ENCODE data around the gene DCBLD2.
A peak's percentile ranks its signal among the peaks of the same experiment; 100 is the strongest.

DCBLD2 gene

GRCh38 chr3:98901392-98902350 is at the start of gene DCBLD2:
Gene DCBLD2, minus strand, starts transcription at chr3:98901695. Its CDS starts 369 bp downstream, at chr3:98901326.
- Histone ChIP-seq H3K79me2 (ENCODE audit: low read length) (no peaks in the 10 kb centered on the region; the same call in 1 of the 2 replicates), H3K27ac (ENCODE audit: low read length) (peak within 1 kb of the TSS; percentile 35; the same call in 1 of the 2 replicates)

GRCh38 chr3:98945666-98946065 is 44.2 kb upstream of the DCBLD2 start:
- Histone ChIP-seq H3K79me2 (ENCODE audit: low read length) (no peaks in the 10 kb centered on the region), H3K4me3 (ENCODE audit: low read length) (no peak overlapping the region), H3K4me1 (ENCODE audit: low read length) (no peaks in the 10 kb centered on the region), H2AFZ (ENCODE audit: low read depth, low read length) (no peak overlapping the region), H3K4me2 (ENCODE audit: low read length) (no peak overlapping the region), H3K36me3 (replicated peaks; ENCODE audit: low read depth, low read length) (no peaks in the 10 kb centered on the region), H3K27ac (ENCODE audit: low read length) (no peak overlapping the region), H3K9ac (ENCODE audit: low read length) (no peak overlapping the region), H3K9me3 (ENCODE audit: insufficient read depth, low read length) (no peaks in the 10 kb centered on the region), H3K27me3 (ENCODE audit: low read depth, low read length) (no peaks in the 10 kb centered on the region), H4K20me1 (ENCODE audit: insufficient read depth, low read length) (no peaks in the 10 kb centered on the region)
- TF ChIP-seq EZH2phosphoT487 (IDR thresholded peaks at IDR 0.05; ENCODE audit: low read depth) (no peak), CTCF (IDR thresholded peaks at IDR 0.05; ENCODE audit: low read depth, low read length) (no peak)

More at GRCh38 chr3:98901392-98902350, at the start of gene DCBLD2:
- Histone ChIP-seq H3K27me3 (ENCODE audit: low read depth, low read length) (no peaks in the 10 kb centered on the region), H3K4me3 (ENCODE audit: low read length) (peak within 1 kb of the TSS; percentile 86), H3K36me3 (replicated peaks; ENCODE audit: low read depth, low read length) (no peaks in the 10 kb centered on the region), H3K9me3 (ENCODE audit: insufficient read depth, low read length) (no peaks in the 10 kb centered on the region), H3K4me2 (ENCODE audit: low read length) (peak within 1 kb of the TSS; percentile 80), H3K9ac (ENCODE audit: low read length) (peak within 1 kb of the TSS; percentile 73), H2AFZ (ENCODE audit: low read depth, low read length) (peak within 1 kb of the TSS; percentile 85), H4K20me1 (ENCODE audit: insufficient read depth, low read length) (no peaks in the 10 kb centered on the region), H3K4me1 (ENCODE audit: low read length) (peaks cover 11% of the 10 kb centered on the region; the same call in 1 of the 2 replicates)
- TF ChIP-seq CTCF (IDR thresholded peaks at IDR 0.05; ENCODE audit: low read depth, low read length) = no peak
- TF ChIP-seq EZH2phosphoT487 (IDR thresholded peaks at IDR 0.05; ENCODE audit: low read depth) = no peak

GRCh38 chr3:98945101-98945524 is 43.6 kb upstream of the DCBLD2 start:
- no peak overlapping the region for H3K27ac ChIP-seq (ENCODE audit: low read length)
- H3K4me1 ChIP-seq (ENCODE audit: low read length) = no peaks in the 10 kb centered on the region
- no peak overlapping the region for H3K4me3 ChIP-seq (ENCODE audit: low read length)
- H3K27me3 ChIP-seq (ENCODE audit: low read depth, low read length) = no peaks in the 10 kb centered on the region
- H3K9ac ChIP-seq (ENCODE audit: low read length) = no peak overlapping the region
- no peaks in the 10 kb centered on the region for H4K20me1 ChIP-seq (ENCODE audit: insufficient read depth, low read length)
- H3K36me3 ChIP-seq (replicated peaks; ENCODE audit: low read depth, low read length) = no peaks in the 10 kb centered on the region
- H3K9me3 ChIP-seq (ENCODE audit: insufficient read depth, low read length) = no peaks in the 10 kb centered on the region
- TF ChIP-seq EZH2phosphoT487 (IDR thresholded peaks at IDR 0.05; ENCODE audit: low read depth) (no peak), CTCF (IDR thresholded peaks at IDR 0.05; ENCODE audit: low read depth, low read length) (no peak)
- no peaks in the 10 kb centered on the region for H3K79me2 ChIP-seq (ENCODE audit: low read length)
- H3K4me2 ChIP-seq (ENCODE audit: low read length) = no peak overlapping the region
- no peak overlapping the region for H2AFZ ChIP-seq (ENCODE audit: low read depth, low read length)

- no peak overlapping the region for H2AFZ ChIP-seq (ENCODE audit: low read depth, low read length)
- H3K4me2 ChIP-seq (ENCODE audit: low read length) = no peak overlapping the region
- H3K4me1 ChIP-seq (ENCODE audit: low read length) = no peaks in the 10 kb centered on the region
- no peaks in the 10 kb centered on the region for H3K36me3 ChIP-seq (replicated peaks; ENCODE audit: low read depth, low read length)
- no peak overlapping the region for H3K27ac ChIP-seq (ENCODE audit: low read length)
- H3K4me3 ChIP-seq (ENCODE audit: low read length) = no peak overlapping the region
- no peak for TF ChIP-seq CTCF (IDR thresholded peaks at IDR 0.05; ENCODE audit: low read depth, low read length)
- no peak for TF ChIP-seq EZH2phosphoT487 (IDR thresholded peaks at IDR 0.05; ENCODE audit: low read depth)
- H4K20me1 ChIP-seq (ENCODE audit: insufficient read depth, low read length) = no peaks in the 10 kb centered on the region
- no peaks in the 10 kb centered on the region for H3K79me2 ChIP-seq (ENCODE audit: low read length)
- no peak overlapping the region for H3K9ac ChIP-seq (ENCODE audit: low read length)
- no peaks in the 10 kb centered on the region for H3K27me3 ChIP-seq (ENCODE audit: low read depth, low read length)
- H3K9me3 ChIP-seq (ENCODE audit: insufficient read depth, low read length) = no peaks in the 10 kb centered on the region
Observed at GRCh38 chr3:98930413-98930812, 28.9 kb upstream of the DCBLD2 start.

Data from OCI-LY3 (cell line).